Activated CD4-positive, alpha-beta T cell treated with anti-CD3 and anti-CD28 coated beads, Interleukin-2, amount 10 ng/mL, durations not matched to agents 7 days and 5 days (primary cell): ENCODE data around the gene NBL1. TPM values are rescaled to one million over a fixed set of nuclear protein-coding genes. Genes with fewer than 3 reads are reported as not detected.
A peak's percentile ranks its signal among the peaks of the same experiment; 100 is the strongest.

Experiments
- CTCF ChIA-PET: fragments of 350-600 bp; sonication (Branson Sonifier 250); formaldehyde crosslinking; loops from one replicate; lab custom pipeline; 2021; ENCODE audit warnings: antibody characterized with exemption; lab: Charles Lee
- POLR2A ChIA-PET: fragments of 350-600 bp; sonication (Branson Sonifier 250); formaldehyde crosslinking; loops from one replicate; lab custom pipeline; 2021; ENCODE audit warnings: antibody characterized with exemption; lab: Charles Lee
- DNase-seq: peaks from one replicate; pipeline ENCODE4 v3.0.0-alpha.2; 2020
- H3K27ac Mint-ChIP-seq: one replicate; pipeline ENCODE4 v1.8.0; 2021; ENCODE audit warnings: mild to moderate bottlenecking, moderate library complexity, mixed read lengths
- H3K27me3 Mint-ChIP-seq: one replicate; pipeline ENCODE4 v1.8.0; 2021; ENCODE audit warnings: mixed read lengths
- H3K36me3 Mint-ChIP-seq: one replicate; pipeline ENCODE4 v1.8.0; 2021; ENCODE audit warnings: low read depth, mixed read lengths
- H3K4me1 Mint-ChIP-seq: one replicate; pipeline ENCODE4 v1.8.0; 2021; ENCODE audit warnings: mixed read lengths
- H3K4me3 Mint-ChIP-seq: one replicate; pipeline ENCODE4 v1.8.0; 2021; ENCODE audit warnings: mild to moderate bottlenecking, moderate library complexity, mixed read lengths
- H3K9me3 Mint-ChIP-seq: one replicate; pipeline ENCODE4 v1.8.0; 2021; ENCODE audit warnings: mixed read lengths
- total RNA-seq, 2 experiments: library from RNA; stranded (reverse); gene quantifications; one replicate each; pipeline ENCODE4 v1.2.3, GENCODE V29; 2021

Gene NBL1
- total RNA-seq, 2 experiments from 2014 or later, result 17.5 to 22.0 TPM

GRCh38 chr1:19640363-19641316 is 3.5 kb upstream of the NBL1 start:
- H3K4me3 Mint-ChIP-seq, result no peak overlapping the region

DNA sequence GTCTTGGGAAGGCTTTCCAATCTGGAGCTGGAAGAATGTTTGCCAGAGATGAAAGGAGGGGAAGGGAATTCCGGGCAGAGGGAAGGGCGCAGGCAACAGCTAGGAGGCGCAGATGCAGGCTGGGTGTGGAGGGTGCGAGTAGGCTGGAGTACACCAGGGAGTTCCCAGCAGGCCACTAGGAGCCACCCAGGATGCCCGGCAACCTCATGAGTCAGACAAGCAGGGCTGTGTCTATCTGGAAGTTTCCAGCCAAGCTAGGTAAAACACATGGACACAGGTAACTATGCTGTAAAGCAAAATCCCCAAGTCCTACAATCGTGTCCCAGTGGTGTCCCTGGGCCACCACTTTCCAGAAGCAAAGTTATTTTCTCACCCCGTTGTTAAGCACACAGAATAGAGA is 990 bp upstream of the NBL1 start:
- no peaks in the 10 kb centered on the region for H3K9me3 Mint-ChIP-seq
- H3K4me1 Mint-ChIP-seq, result peaks cover 34% of the 10 kb centered on the region
- POLR2A ChIA-PET, result no interaction called here
- peak overlapping the region; percentile 76 for H3K4me3 Mint-ChIP-seq
- peaks cover 2% of the 10 kb centered on the region for H3K36me3 Mint-ChIP-seq
- DNase-seq, result no peak
- CTCF ChIA-PET, result interaction anchor here (0.9 to 2.3 kb wide), 4 partner anchors 17 to 299 kb away, joined by 3 to 6 read pairs (median 3); no protein-coding TSS in a partner anchor
- H3K27me3 Mint-ChIP-seq, result peaks cover 26% of the 10 kb centered on the region
- H3K27ac Mint-ChIP-seq, result peak overlapping the region; percentile 82

More at GRCh38 chr1:19640363-19641316, 3.5 kb upstream of the NBL1 start:
- H3K4me1 Mint-ChIP-seq, result peaks cover 10% of the 10 kb centered on the region
- ChIA-PET CTCF (interaction anchor here (0.7 to 2.3 kb wide), 5 partner anchors 10 to 250 kb away, joined by 3 to 11 read pairs (median 3); no protein-coding TSS in a partner anchor), POLR2A (no interaction called here)
- DNase-seq, result no peak
- H3K9me3 Mint-ChIP-seq, result no peaks in the 10 kb centered on the region
- peaks cover 26% of the 10 kb centered on the region for H3K27me3 Mint-ChIP-seq
- H3K36me3 Mint-ChIP-seq, result peaks cover 2% of the 10 kb centered on the region
- no peak overlapping the region for H3K27ac Mint-ChIP-seq

- CTCF ChIA-PET, result interaction anchor here (1.6 kb wide), 1 partner anchor 300 kb away, joined by 3 read pairs; no protein-coding TSS in a partner anchor
- H3K27ac Mint-ChIP-seq, result no peak overlapping the region
Observed at GRCh38 chr1:19644395-19644680, 227 bp downstream of the NBL1 start.

GRCh38 chr1:19644681-19645410 is 735 bp downstream of the NBL1 start:
- Mint-ChIP-seq H3K4me3 (peak overlapping the region; percentile 88), H3K4me1 (peaks cover 34% of the 10 kb centered on the region)

More at GRCh38 chr1:19644395-19644680, 227 bp downstream of the NBL1 start:
- DNase-seq, result no peak
- Mint-ChIP-seq H3K4me3 (peak overlapping the region; percentile 88), H3K27me3 (peaks cover 26% of the 10 kb centered on the region), H3K36me3 (peaks cover 2% of the 10 kb centered on the region), H3K9me3 (no peaks in the 10 kb centered on the region), H3K4me1 (peaks cover 34% of the 10 kb centered on the region)
- POLR2A ChIA-PET, result no interaction called here

DNA sequence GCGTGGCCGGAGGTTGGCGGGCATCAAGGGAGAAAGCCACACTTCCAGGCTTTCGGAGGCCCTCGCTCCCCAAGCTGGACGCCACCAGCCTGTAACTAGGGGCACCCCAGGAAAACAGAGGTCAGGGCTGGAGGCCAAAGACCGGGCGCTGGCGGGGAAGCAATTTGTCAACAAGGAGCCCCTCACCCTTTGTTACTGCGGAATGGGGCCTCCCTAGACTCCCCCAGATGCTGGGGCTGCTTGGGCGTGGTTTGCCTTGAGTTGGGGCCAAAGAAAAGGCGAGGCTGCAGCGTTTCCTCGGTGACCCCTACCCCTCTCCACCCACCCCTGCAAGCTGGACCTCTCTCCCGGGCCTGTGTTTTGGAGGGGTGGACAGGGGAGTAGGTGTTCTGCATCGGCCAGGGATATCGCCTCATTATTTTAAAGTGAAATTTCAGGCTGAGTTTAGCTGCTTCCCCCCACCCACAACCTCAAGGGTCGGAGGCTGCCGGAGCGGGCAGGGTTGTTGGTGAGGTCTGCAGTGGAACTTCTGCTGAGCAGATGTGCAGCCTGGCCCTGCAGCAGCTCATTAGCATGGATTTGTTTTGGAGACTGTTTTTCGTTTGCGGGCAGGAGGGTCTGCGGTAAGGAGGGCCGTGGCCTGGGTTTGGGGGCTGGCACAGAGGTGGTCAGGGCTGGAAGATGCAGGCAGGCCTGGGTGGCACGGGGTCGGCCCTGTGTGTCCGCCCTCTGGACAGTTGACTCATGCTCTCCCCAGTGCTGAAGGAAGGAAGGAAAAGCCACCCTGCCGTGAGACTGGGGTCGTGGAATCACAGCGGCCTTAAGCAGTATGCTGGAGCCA is 1.5 kb downstream of the NBL1 start:
- no peaks in the 10 kb centered on the region for H3K9me3 Mint-ChIP-seq
- ChIA-PET POLR2A (no interaction called here), CTCF (interaction anchor here (1.0 to 2.1 kb wide), 3 partner anchors 10 to 241 kb away, joined by 3 to 9 read pairs (median 3); no protein-coding TSS in a partner anchor)
- peak overlapping the region; percentile 46 for H3K27ac Mint-ChIP-seq
- DNase-seq, result no peak
- peaks cover 24% of the 10 kb centered on the region for H3K27me3 Mint-ChIP-seq
- peaks cover 2% of the 10 kb centered on the region for H3K36me3 Mint-ChIP-seq
- peak overlapping the region; percentile 88 for H3K4me3 Mint-ChIP-seq
- peaks cover 34% of the 10 kb centered on the region for H3K4me1 Mint-ChIP-seq

More at GRCh38 chr1:19644681-19645410, 735 bp downstream of the NBL1 start:
- peak; percentile 63 for DNase-seq
- CTCF ChIA-PET, result interaction anchor here (1.0 to 1.6 kb wide), 2 partner anchors 240 to 300 kb away, joined by 3 read pairs; no protein-coding TSS in a partner anchor
- peaks cover 26% of the 10 kb centered on the region for H3K27me3 Mint-ChIP-seq
- POLR2A ChIA-PET, result no interaction called here
- no peaks in the 10 kb centered on the region for H3K9me3 Mint-ChIP-seq
- peaks cover 2% of the 10 kb centered on the region for H3K36me3 Mint-ChIP-seq
- peak overlapping the region; percentile 89 for H3K27ac Mint-ChIP-seq

DNA sequence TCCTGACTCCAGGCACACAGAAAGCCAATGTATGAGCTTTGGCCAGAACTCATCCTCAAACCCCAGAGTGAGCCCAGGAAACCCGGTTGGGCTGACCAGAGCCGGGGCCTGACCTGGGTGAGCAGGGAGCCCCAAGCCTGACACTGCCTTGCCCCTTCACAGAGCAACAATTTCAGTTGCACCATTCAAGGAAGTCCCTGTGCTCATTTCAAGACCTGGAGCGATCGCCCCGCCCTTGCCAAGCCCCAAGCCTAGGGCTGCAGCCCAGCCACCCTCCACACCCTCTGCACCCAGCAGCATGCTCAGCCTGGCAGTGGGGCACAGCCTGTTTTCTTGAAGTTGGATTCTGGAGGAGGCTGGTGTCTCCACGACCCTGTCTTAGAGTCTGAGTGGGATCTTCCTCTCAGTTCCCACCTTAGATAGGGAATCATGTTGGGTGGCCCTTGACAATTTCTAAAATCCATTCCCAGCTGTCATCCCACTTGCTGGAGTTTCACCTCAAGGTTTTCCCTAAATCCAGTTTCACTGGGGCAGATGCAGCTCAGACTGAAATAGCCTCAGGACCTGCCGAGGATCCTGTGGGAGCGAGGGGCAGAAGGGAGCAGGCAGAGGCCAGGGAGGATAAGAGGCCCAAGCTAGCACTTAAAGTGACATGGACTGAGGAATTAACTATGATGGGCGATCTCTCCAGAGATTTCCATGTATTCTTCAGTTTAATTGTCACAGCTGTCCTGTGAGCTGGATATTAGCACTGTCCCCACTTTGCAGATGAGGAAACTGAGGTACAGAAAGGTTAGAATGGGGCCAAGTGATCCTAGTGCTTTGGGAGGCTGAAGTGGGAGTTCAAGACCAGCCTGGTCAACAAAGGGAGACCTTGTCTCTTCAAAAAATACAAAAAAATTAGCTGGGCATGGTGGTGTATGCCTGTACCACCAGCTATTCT is 2.5 kb downstream of the NBL1 start:
- peaks cover 2% of the 10 kb centered on the region for H3K36me3 Mint-ChIP-seq
- ChIA-PET CTCF (interaction anchor here (0.5 to 2.1 kb wide), 6 partner anchors 9 to 300 kb away, joined by 3 to 9 read pairs (median 3); no protein-coding TSS in a partner anchor), POLR2A (no interaction called here)
- H3K27ac Mint-ChIP-seq, result peak overlapping the region; percentile 25
- peaks cover 21% of the 10 kb centered on the region for H3K27me3 Mint-ChIP-seq
- H3K4me1 Mint-ChIP-seq, result peaks cover 35% of the 10 kb centered on the region
- H3K9me3 Mint-ChIP-seq, result no peaks in the 10 kb centered on the region
- no peak for DNase-seq
- peak overlapping the region; percentile 56 for H3K4me3 Mint-ChIP-seq

DNA sequence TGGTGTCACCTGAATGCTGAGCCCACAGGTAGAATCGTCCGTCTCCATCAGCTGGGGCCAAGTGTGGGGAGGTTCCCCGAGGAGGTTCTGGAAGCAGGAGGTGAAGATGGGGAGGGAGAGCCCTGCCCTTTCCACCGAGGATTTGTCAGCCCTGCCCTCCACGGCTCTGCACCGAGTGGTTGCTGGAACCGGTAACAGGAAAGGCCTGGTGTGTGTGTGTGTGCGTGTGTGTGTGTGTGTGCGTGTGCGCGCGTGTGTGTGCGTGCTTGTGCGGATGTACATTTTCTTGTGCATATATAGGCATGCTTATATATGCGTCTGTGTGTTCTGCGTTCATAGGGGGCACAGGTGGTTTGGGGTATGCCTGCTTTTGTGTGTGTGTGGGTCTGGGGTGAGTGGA is 3.5 kb downstream of the NBL1 start:
- POLR2A ChIA-PET, result interaction anchor here (0.6 kb wide), 1 partner anchor 51 kb away, joined by 3 read pairs; a partner anchor contains a TSS
- H3K4me3 Mint-ChIP-seq, result no peak overlapping the region

GRCh38 chr1:19648239-19648638 is 4.1 kb downstream of the NBL1 start:
- DNase-seq, result no peak
- Mint-ChIP-seq H3K4me1 (peaks cover 33% of the 10 kb centered on the region), H3K27ac (no peak overlapping the region), H3K36me3 (peaks cover 2% of the 10 kb centered on the region), H3K4me3 (no peak overlapping the region), H3K27me3 (peaks cover 8% of the 10 kb centered on the region), H3K9me3 (no peaks in the 10 kb centered on the region)
- CTCF ChIA-PET, result interaction anchor here (0.7 kb wide), 1 partner anchor 14 kb away, joined by 3 read pairs; no protein-coding TSS in a partner anchor
- POLR2A ChIA-PET, result interaction anchor here (0.6 kb wide), 1 partner anchor 51 kb away, joined by 3 read pairs; a partner anchor contains a TSS

More for the DNA sequence above, 3.5 kb downstream of the NBL1 start:
- Mint-ChIP-seq H3K27me3 (peaks cover 14% of the 10 kb centered on the region), H3K4me1 (peaks cover 35% of the 10 kb centered on the region), H3K27ac (peak overlapping the region; percentile 78), H3K9me3 (no peaks in the 10 kb centered on the region), H3K36me3 (peaks cover 2% of the 10 kb centered on the region)
- peak; percentile 35 for DNase-seq
- CTCF ChIA-PET, result interaction anchor here (0.5 to 2.1 kb wide), 5 partner anchors 13 to 301 kb away, joined by 3 to 9 read pairs (median 3); no protein-coding TSS in a partner anchor

GRCh38 chr1:19648689-19649088 is 4.6 kb downstream of the NBL1 start:
- peak; percentile 33 for DNase-seq
- Mint-ChIP-seq H3K9me3 (no peaks in the 10 kb centered on the region), H3K36me3 (peaks cover 2% of the 10 kb centered on the region), H3K27me3 (peaks cover 4% of the 10 kb centered on the region), H3K4me1 (peaks cover 31% of the 10 kb centered on the region), H3K4me3 (no peak overlapping the region), H3K27ac (no peak overlapping the region)
- POLR2A ChIA-PET, result no interaction called here
- CTCF ChIA-PET, result interaction anchor here (0.7 kb wide), 1 partner anchor 13 kb away, joined by 3 read pairs; no protein-coding TSS in a partner anchor

- no peaks in the 10 kb centered on the region for H3K9me3 Mint-ChIP-seq
- POLR2A ChIA-PET, result no interaction called here
- H3K36me3 Mint-ChIP-seq, result no peaks in the 10 kb centered on the region
- H3K4me1 Mint-ChIP-seq, result peaks cover 31% of the 10 kb centered on the region
- no peak overlapping the region for H3K4me3 Mint-ChIP-seq
- CTCF ChIA-PET, result interaction anchor here (0.6 to 1.6 kb wide), 14 partner anchors 9 to 502 kb away, joined by 3 to 8 read pairs (median 3); a partner anchor contains a TSS
- no peaks in the 10 kb centered on the region for H3K27me3 Mint-ChIP-seq
- DNase-seq, result no peak
- H3K27ac Mint-ChIP-seq, result no peak overlapping the region
Observed at GRCh38 chr1:19650416-19651140, 6.5 kb downstream of the NBL1 start.
